Kidney glomerular epithelial cell (primary cell): ENCODE data around the gene MMP26.

Experiments
- DNase-seq: peaks from one replicate; lab custom pipeline; 2025; lab: John Stamatoyannopoulos, UW

The MMP26 gene

DNA sequence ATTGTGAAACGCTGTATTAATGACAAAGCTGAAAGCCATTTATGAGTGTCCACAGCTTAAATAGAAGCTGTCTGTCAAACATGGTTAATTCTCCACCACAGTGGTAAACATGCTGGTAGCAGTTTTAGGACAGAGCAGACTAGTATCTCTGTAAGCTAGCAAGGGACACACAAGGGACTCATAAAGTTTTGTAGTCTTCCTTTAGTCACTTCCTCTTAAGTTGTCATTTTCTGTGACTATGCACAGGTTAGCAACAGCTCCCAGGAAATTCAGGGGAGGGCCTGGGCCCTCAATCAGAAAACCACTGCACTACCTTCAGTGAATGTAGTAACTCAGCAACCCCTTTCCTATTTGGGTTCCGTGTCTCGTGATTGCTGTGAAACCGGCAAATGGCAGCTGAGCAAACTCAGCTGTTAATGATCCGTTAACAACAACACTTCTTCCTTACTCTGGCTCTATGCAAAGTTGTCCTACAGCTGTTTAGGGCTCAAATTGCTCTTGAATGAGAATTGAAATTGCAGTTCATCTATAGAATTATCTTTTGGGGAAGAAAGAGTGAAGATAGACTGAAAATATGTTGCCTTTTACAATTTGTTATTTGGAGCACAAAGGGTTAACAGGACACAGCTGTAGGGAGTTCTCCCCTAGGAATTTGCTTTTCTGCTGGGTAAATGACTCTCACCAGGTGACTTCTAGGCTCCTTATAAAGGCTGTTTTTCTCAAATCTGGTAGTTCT, at the start of gene MMP26:
MMP26 (plus strand) TSS at position 731 of the 736 bp plus-strand sequence.
- DNase-seq = no peak

DNA sequence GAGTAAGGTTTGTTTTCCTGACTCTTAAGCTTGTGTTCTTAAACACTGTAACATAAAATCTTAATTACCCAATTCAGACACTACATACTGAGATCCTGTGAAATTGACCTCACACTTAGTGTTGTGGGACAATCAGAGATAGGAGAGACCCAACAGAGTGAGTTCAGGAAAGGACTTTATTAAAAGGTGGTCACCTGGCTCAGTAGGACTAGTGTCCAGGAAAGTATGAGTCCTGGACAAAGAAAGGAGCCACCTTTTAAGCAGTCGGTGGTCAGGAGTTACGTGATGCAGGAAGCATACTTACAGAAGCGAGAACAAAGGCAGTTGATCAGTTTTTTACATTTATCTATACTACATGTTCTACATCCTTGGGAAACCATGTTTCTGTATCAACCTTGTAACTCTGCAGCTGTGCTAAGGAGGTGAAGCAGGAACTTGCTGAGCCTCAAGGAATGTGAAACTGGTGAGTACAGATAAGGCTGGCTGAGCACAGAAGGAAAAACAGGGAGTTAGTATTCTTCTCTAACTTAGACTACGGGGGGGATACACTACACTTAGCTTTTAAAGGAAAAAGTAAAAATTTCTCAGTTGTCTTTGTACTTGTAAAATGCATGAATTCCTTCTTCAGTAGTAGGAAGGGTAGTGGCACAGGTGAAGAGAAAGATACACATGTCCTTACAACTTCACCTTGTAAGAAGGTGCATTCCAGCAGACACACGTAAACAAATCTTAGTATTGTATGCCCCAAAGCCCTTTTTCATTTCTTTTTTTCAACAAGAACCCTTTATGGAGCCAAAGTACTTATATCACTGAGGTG, 45.7 kb upstream of the MMP26 start:
- peak; percentile 28 for DNase-seq

DNA sequence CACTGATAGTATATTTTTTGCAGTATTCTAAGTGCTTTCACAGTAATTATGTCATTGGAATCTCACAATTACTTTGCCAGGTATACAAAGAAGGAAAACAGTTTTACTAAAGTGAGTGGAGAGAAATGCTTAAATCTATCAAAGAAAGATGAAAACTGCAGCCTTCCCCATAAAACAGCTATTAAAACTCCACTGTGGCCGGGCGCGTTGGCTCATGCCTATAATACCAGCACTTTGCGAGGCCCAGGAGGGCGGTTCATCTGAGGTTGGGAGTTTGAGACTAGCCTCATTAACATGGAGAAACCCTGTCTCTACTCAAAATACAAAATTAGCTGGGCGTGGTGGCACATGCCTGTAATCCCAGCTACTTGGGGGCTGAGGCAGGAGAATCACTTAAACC, 41.7 kb upstream of the MMP26 start:
- no peak for DNase-seq

DNA sequence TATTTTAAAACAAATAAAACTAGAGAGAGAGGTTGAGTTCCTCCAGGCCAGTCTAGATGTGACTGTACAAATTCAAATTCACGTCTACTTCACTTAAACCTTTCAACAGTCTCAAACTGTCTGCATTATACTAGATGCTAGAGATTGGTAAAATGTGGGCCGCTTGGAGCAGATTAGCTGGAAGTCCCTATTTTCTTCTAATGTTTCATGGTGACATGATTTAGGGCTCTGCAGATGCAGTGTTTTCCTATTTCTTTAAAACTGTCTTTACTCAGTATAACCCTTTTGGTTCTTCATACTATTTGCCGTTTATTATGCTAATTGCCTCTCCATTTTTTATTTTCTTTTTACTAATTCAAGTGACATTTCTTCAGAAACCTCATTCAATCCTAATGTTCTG, 40.4 kb upstream of the MMP26 start:
- no peak for DNase-seq

DNA sequence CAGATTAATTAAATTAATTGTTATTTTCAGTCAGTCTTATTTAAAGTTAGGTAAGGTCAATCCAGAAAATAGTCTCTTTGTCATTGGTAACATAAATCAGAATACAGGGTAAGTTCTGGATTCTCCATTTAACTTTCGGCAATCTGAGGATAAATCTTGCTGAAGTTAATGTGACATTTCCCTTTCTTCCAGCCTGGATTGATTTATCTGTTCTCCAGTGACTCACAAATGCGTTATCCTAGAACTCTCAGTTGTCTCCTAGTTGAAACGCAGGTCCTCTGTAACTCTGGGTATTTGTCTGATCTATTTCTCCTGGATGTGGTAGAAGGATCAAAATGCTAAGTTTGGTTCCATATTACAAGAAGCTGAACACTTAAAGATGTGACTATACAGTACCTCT, 39.8 kb upstream of the MMP26 start:
- DNase-seq = no peak

DNA sequence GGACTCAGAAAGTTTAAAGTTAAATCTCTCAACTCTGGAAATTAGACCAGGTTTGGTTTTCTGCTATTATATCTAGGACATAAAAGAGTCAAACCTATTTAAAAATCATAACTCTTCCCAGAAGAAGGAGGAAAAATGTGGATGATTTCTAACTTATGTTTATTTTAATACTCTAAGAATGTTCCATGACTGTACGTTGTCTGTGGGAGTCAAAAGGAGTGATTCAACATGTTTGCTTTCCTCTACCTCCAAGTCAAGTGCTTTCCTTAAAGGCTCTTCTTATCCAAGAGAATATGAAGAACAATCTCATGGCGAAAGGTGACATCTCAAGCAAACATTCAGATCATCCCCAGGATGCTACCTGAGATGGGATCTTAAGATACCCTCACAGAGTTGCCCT, 39.2 kb upstream of the MMP26 start:
- peak; percentile 23 for DNase-seq

DNA sequence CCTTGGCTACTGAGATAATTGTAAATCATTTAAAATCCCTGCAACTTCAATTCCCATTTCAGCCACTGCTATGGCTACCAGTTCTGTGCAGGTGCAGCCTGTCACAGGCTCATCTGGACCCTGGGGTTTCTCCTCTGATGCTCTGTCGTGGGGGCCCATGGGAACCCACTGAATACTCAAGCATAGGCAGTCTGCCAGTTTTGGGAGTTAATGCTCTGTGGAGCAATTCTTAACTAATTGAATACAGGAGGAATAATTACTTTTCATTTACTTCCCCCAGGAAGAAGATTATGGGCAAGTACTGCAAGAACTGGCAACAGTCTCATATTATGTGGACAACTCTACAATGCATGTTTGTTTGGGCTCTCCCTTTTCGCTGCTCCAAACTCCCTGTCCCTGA, 32.8 kb upstream of the MMP26 start:
- DNase-seq = no peak

DNA sequence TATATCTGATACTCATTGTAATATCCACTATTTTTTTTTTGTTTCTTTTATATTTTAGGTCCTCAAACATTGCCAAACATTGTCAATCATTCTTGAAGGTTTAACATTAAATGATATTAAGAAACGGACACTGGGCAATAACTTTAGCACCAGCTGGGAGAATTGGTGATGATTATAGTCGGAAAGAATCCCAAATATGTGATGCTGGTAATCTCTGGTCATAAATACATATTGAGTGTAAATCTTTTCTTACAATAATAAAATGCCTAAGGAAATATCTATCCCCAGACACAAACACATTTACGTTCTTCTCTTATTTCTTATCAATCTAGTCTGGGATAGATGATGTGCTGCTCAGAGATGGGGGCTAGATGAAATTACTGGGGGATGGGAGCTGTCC, 32.1 kb upstream of the MMP26 start:
- peak; percentile 46 for DNase-seq

DNA sequence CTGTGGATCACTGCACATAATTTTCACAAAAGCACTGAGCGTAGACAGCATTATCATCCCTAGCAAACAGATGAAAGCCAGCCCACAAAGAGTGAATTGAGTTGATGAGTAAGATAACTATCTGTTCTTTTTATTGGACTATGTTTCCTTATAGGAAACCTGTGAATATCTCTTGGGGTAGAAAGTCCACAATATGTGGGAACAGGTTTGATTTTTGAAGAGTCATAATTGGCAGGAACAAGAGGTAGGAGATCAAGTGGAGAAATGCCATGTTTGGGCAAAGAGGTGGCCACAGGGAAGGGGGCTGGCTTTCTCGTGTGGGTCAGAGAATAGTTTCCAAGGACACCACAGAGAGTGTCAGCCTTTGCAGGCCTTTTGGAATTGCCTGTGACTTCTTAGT, 30.8 kb upstream of the MMP26 start:
- no peak for DNase-seq

DNA sequence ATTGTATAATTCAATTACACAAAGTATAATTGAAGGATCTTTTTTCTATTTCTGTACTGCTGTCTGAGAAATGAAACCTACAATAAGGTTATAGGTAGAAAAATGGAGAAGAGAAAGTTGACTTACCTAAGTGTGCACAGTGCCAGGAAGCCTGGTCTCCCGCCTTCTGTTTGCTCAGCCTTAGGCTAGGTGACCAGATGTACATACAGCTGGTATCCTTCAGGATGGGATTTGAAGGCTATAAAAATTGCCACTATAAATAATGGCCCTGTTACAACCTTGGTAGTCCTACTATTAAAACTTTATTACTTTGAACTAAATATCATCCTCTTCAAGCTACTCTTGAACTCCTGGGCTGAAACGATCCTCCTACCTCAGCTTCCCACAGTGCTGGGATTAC, 26.6 kb upstream of the MMP26 start:
- no peak for DNase-seq

DNA sequence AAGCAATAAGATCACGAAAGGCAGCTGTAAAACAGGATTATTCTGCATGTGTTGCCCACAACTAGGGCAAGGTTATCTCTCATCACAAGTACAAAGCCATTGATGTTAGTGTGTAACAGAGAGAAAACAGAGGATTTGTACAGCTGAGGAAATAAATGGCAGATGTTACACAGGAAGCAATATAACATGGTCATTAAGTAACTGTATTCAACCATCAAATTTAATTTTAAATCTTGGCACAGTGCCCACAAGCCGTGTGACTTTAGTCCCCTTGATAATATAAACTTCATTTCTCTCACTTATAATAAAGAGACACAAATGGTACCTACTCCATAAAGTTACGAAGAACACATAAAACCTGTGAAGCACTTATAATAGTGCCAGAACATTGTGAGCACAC, 24.2 kb upstream of the MMP26 start:
- DNase-seq = no peak

DNA sequence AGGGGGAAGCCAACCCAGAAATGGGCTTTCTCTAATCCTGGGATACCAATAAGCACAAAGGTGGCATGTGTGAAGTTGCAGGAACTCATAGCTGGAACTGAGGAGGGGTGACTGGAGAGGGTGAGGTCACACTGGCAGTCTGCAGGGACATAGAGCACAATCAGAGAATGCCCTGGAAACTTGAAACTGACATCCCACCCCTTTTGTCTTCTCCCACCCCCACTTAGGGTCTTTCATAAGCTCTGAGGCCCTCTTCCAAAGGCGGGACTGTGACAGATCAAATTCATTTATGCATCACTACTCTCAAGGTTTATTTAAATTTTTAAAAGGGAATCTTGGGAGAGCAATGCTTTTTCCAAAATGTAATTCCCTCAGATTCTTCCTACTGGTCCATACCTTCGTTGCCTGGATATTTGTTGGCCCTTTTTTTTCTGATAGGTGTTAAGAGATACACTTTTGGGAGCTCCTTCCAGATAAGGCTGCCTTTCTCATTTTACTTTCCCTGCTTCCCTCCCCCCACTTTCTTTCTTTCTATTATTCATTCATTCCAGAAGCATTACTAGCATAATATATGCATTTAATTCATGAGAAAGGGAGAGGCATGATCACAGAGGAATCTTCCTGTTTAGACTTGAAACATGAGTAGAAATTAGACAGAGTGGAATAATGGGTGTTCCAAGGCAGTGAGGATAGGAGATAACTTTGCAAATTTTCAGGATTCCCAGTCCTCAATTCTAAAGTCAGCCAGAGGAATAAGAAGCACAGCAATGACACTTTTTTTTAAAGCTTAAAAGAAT, 21.8 kb upstream of the MMP26 start:
- DNase-seq = peak; percentile 37

DNA sequence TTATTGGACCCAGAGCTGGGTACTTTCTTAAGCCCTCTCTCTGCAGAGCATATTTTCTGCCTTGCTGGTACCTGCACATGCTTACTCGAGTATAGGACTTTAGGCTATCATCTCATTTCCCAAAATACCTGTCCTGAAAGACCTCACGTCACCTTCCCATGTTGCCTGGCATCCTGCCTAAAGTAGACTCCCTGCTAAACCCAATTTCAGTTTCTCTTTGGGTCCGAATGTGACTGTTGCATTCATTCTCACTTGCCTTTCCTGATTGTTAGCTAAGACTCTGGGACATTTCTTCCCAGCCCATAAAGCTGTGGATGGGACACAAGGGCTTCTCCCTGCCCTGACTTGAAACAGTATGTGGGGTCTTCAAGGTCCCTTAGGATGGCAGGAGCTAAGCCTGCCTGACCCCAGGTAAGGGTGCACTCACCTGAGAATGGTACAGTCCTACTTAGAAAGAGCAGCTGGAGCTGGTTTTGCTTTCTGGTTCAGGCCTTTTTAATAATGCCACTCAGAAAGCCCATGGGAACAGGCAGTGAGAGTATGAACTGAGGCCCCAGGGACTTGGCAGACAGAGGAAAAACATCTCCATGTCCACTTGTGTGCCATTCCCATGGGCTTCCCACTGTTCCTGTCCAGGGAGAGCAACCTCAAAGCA, 19.8 kb upstream of the MMP26 start:
- DNase-seq = no peak

DNA sequence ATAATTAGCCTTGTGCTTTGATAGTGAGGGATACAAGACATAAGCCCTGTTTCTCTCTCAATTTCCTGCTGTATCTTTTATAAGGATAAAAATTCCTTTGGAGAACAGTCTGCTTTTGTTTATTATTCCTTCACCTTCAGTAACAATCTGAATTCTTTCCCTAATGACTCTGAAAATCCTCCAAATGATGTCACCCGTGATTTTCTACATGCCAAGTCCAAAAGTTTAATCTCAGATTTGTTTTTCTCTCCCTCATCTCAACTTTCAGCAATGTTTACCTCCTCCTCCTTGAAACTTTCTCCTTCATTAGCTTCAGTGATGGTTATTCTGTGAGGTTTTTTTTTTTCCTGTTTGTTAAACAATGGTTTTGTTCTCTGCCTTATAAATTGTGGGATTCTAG, 9.1 kb upstream of the MMP26 start:
- DNase-seq = no peak

DNA sequence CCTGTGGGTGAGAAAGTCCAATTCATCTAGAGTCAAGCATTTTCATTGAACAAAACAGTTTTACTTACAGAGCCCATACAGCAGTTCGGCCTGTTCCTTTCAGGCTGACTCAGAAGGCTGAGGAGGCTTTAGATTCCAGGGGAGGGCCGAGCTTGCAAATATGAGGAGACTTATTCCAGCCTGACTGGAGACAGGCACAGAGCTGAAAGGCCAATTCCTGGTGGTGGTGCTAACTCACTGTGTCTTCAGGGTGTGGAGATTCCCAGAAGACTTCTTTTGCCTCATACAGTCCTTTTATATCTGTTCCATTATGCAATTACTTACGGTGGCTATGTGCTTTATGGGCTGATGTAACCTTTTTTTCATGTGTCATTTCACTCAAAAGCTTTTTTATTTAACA, 7.0 kb upstream of the MMP26 start, which contains the start of gene OR51E2:
OR51E2 (minus strand) TSS at position 269 of the 400 bp plus-strand sequence. CDS start 15,142 bp downstream, outside the sequence.
- no peak for DNase-seq

DNA sequence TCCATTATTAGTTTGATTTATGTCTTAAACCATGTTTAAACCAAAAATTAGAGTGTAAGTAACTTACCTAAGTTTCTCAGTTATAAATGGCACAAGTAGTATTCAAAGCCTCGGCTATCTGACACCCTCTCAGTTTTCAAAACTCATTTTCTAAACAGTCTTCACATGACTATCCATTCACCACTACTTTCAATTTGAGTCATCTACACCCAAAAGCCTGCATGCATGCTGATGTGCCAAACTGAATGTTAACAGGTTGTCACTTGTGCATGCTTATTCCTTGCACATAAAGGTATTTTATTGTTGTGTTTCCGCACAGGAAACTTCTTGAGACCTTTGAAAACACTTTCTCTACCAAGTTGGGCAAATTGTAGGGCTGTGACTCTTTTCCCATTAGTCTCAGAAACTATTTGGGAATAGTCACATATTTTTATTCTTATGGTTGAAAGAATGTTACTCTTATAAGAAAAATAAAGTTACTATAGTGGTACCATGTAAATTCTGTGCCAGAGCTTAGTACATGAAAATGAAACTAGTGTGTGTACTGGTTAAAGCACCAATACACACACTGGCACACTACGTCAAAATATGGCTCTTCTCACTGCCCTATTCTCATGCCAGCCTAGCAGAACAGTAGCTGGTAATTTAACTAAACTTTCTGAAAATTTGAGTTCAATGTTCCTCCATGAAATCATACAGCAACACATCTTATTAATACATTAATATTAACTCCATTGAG, 4.7 kb upstream of the MMP26 start:
- DNase-seq = no peak

DNA sequence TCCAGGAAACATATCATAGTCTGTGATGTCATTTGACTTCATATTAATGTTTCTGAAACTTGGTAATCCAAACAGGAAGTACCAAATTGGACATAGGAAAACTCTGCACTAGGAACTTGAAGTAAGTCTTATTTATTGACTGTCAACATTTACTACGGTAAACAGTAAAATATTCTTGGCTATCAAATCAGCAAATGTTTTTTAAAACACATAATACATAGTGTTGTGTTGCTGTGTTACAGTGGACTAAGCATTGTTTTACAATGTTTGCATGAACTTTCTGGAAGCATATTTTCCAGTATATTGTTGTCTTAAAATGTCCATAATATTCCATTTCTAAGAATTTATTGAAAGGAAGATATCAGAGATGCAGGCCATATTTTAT, 4.2 kb upstream of the MMP26 start:
- no peak for DNase-seq

DNA sequence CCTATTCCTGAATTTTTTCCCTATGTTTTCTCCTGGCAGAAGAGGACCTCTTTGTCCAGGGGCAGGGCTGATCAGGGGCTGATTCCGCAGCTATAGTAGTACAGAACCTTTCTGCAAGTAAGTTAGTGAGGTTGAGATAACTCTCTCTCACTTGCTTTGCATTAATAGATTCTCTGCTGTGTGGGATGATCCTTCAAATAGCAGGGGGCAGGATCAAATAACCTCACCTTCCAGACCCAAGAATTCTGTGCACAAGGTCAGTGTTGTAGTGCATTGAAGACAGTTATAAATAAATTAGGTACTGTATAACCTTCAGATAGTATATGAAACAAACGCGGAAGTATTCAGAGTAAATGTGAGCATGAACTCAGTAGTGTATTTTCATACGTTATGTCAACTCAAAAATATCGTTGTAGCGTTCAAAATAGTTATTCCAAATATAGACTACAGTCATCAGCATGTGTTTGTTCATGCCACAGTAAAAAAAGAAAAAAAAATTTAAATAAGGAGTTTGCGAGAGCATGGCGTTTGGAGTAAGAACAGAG, 278 bp downstream of the MMP26 start:
- DNase-seq = no peak

DNA sequence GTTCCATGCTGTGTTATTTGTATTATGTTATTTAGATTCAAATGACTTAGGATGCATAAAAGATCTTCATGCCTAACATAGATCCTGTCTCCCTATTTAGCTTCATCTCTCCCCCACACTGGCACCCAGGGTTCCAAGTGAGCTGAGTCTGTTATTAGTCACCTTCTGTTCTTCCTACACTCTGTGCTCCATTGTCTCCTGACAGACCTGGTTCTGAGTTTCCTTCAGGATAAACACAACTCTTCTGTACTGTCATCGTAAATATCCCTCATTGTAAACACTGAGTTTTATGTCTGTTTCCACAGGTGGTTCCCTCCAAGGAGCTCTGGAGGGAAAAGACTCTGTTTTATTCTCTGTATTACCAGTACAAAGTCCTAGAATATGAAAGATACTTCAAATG, 8.7 kb downstream of the MMP26 start:
- peak; percentile 34 for DNase-seq

DNA sequence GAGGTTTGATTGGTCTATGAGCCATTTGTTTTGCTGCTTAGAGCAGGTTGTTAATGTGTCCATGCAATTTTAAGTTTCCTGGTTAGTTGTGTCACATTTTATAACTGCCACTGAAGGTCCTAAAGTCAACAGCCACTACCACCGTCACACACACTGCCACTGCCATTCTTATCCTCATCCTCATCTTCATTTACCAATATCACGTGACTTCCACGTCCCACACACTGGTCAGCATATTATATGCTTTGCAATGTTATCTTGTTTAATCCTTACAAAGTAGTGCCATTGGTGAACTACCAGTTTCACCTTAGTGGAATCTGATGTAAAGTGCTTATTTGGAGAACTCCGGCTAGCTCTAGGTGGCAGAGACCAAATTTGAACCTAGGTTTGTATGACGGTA, 9.7 kb downstream of the MMP26 start:
- no peak for DNase-seq
